ENCODE results near the gene GLI1. TPM values are rescaled to one million over a fixed set of nuclear protein-coding genes. Genes with fewer than 3 reads are reported as not detected.
A peak's percentile ranks its signal among the peaks of the same experiment; 100 is the strongest.

GLI1 gene
- total and polyA plus RNA-seq, 7 experiments from 2014 or later: 0.39 to 1.4 (median 0.45) TPM; not detected in 2

GRCh38 chr12:57465030-57465746 is 5.6 kb downstream of the GLI1 start:
- H3K4me1 Mint-ChIP-seq: peaks cover 30 to 49% (median 39%) of the 10 kb centered on the region in 7 donors
- H3K9me3 Mint-ChIP-seq: no peaks in the 10 kb centered on the region
- Histone ChIP-seq H3K9me3 (ENCODE audit: control insufficient read depth in 2 of 3, low read length in 3 of 3) (no peaks in the 10 kb centered on the region), H3K27ac (ENCODE audit: low read depth, low read length) (no peak overlapping the region), H3K27me3 (ENCODE audit: control insufficient read depth in 2 of 2, insufficient read depth in 2 of 2, low read length in 2 of 2) (no peaks in the 10 kb centered on the region), H3K4me3 (ENCODE audit: low read length) (no peak overlapping the region), H3K36me3 (ENCODE audit: control insufficient read depth in 2 of 3, insufficient read depth in 3 of 3, low read length in 3 of 3) (peaks cover 0 to 30% (median 0%) of the 10 kb centered on the region in 3 experiments), H3K4me1 (ENCODE audit: control insufficient read depth in 2 of 2, insufficient read depth in 2 of 2, low read length in 2 of 2) (peaks cover 20 to 25% of the 10 kb centered on the region in 2 donors)
- H3K27ac Mint-ChIP-seq: peak overlapping the region in 6 of 9 donors; percentile 5 to 76 (median 52)
- ChIA-PET POLR2A (interaction anchor here (0.7 to 2.1 kb wide), 7 partner anchors 9 to 53 kb away, joined by 3 to 14 read pairs (median 5); partner anchors contain the start of genes ARHGAP9, INHBE and MARS1), CTCF (interaction anchor here (0.6 to 2.5 kb wide), 4 partner anchors 12 to 725 kb away, joined by 3 to 10 read pairs (median 4); no protein-coding TSS in a partner anchor)
- peaks cover 0 to 17% (median 7%) of the 10 kb centered on the region in 5 donors for H3K27me3 Mint-ChIP-seq
- H3K36me3 Mint-ChIP-seq: peaks cover 11 to 25% (median 15%) of the 10 kb centered on the region in 5 donors
- peak overlapping the region in 2 of 10 donors; percentile 5 to 24 for H3K4me3 Mint-ChIP-seq
- DNase-seq (no peak), ATAC-seq (no peak)
- intact Hi-C loops (cut with micrococcal nuclease): no loop called here

GRCh38 chr12:57465747-57466505 is 6.3 kb downstream of the GLI1 start:
- POLR2A ChIA-PET: interaction anchor here (1.0 to 2.1 kb wide), 6 partner anchors 9 to 53 kb away, joined by 3 to 14 read pairs (median 6); partner anchors contain the start of genes ARHGAP9, INHBE and MARS1
- peak overlapping the region in 8 of 9 donors; percentile 6 to 76 (median 66) for H3K27ac Mint-ChIP-seq
- no peak overlapping the region for H3K4me3 Mint-ChIP-seq
- H3K36me3 Mint-ChIP-seq: peaks cover 11 to 25% (median 15%) of the 10 kb centered on the region in 5 donors
- peaks cover 13 to 23% of the 10 kb centered on the region in 2 donors for H3K4me1 ChIP-seq (ENCODE audit: control insufficient read depth in 2 of 2, insufficient read depth in 2 of 2, low read length in 2 of 2)
- no peaks in the 10 kb centered on the region for H3K9me3 Mint-ChIP-seq
- CTCF ChIA-PET: interaction anchor here (0.6 to 2.5 kb wide), 7 partner anchors 10 to 726 kb away, joined by 3 to 10 read pairs (median 3); no protein-coding TSS in a partner anchor
- peaks cover 0 to 11% (median 4%) of the 10 kb centered on the region in 5 donors for H3K27me3 Mint-ChIP-seq
- no peak overlapping the region for H3K27ac ChIP-seq (ENCODE audit: low read depth, low read length)
- ATAC-seq (no peak), DNase-seq (no peak)
- H3K4me1 Mint-ChIP-seq: peaks cover 25 to 43% (median 34%) of the 10 kb centered on the region in 7 donors
- no peak overlapping the region for H3K4me3 ChIP-seq (ENCODE audit: low read length)
- H3K9me3 ChIP-seq (ENCODE audit: control insufficient read depth in 2 of 3, low read length in 3 of 3): no peaks in the 10 kb centered on the region
- peaks cover 0 to 37% (median 3%) of the 10 kb centered on the region in 3 experiments for H3K36me3 ChIP-seq (ENCODE audit: control insufficient read depth in 2 of 3, insufficient read depth in 3 of 3, low read length in 3 of 3)
- intact Hi-C loops (cut with micrococcal nuclease): no loop called here
- no peaks in the 10 kb centered on the region for H3K27me3 ChIP-seq (ENCODE audit: control insufficient read depth in 2 of 2, insufficient read depth in 2 of 2, low read length in 2 of 2)

GRCh38 chr12:57467212-57467874 is 7.8 kb downstream of the GLI1 start:
- Mint-ChIP-seq H3K4me1 (peaks cover 25 to 38% (median 33%) of the 10 kb centered on the region in 7 donors), H3K9me3 (no peaks in the 10 kb centered on the region), H3K27ac (peak overlapping the region in 7 of 9 donors; percentile 27 to 83 (median 69)), H3K27me3 (peaks cover 0 to 3% (median 0%) of the 10 kb centered on the region in 5 donors), H3K36me3 (peaks cover 11 to 31% (median 19%) of the 10 kb centered on the region in 5 donors), H3K4me3 (peak overlapping the region in 1 of 10 donors; percentile 13)
- ChIA-PET POLR2A (no interaction called here), CTCF (interaction anchor here (2.5 kb wide), 1 partner anchor 9 kb away, joined by 10 read pairs; no protein-coding TSS in a partner anchor)
- ATAC-seq: no peak
- no peak for DNase-seq
- intact Hi-C loops (cut with micrococcal nuclease): no loop called here
- no peak overlapping the region for H3K27ac ChIP-seq (ENCODE audit: low read depth, low read length)
- H3K4me1 ChIP-seq (ENCODE audit: control insufficient read depth in 2 of 2, insufficient read depth in 2 of 2, low read length in 2 of 2): peaks cover 6 to 22% of the 10 kb centered on the region in 2 donors
- H3K36me3 ChIP-seq (ENCODE audit: control insufficient read depth in 2 of 3, insufficient read depth in 3 of 3, low read length in 3 of 3): peaks cover 3 to 52% (median 15%) of the 10 kb centered on the region in 3 experiments
- H3K27me3 ChIP-seq (ENCODE audit: control insufficient read depth in 2 of 2, insufficient read depth in 2 of 2, low read length in 2 of 2): no peaks in the 10 kb centered on the region
- no peaks in the 10 kb centered on the region for H3K9me3 ChIP-seq (ENCODE audit: control insufficient read depth in 2 of 3, low read length in 3 of 3)
- H3K4me3 ChIP-seq (ENCODE audit: low read length): no peak overlapping the region

GRCh38 chr12:57467915-57468314 is 8.3 kb downstream of the GLI1 start:
- Mint-ChIP-seq H3K4me3 (peak overlapping the region in 1 of 10 donors; percentile 13), H3K36me3 (peaks cover 11 to 37% (median 23%) of the 10 kb centered on the region in 5 donors), H3K27ac (peak overlapping the region in 6 of 9 donors; percentile 34 to 83 (median 72)), H3K9me3 (no peaks in the 10 kb centered on the region), H3K4me1 (peaks cover 25 to 38% (median 33%) of the 10 kb centered on the region in 7 donors), H3K27me3 (no peaks in the 10 kb centered on the region)
- peaks cover 8 to 57% (median 21%) of the 10 kb centered on the region in 3 experiments for H3K36me3 ChIP-seq (ENCODE audit: control insufficient read depth in 2 of 3, insufficient read depth in 3 of 3, low read length in 3 of 3)
- CTCF ChIA-PET: interaction anchor here (0.7 kb wide), 1 partner anchor 10 kb away, joined by 4 read pairs; no protein-coding TSS in a partner anchor
- DNase-seq: no peak
- peaks cover 6 to 18% of the 10 kb centered on the region in 2 donors for H3K4me1 ChIP-seq (ENCODE audit: control insufficient read depth in 2 of 2, insufficient read depth in 2 of 2, low read length in 2 of 2)
- H3K27me3 ChIP-seq (ENCODE audit: control insufficient read depth in 2 of 2, insufficient read depth in 2 of 2, low read length in 2 of 2): no peaks in the 10 kb centered on the region
- POLR2A ChIA-PET: no interaction called here
- no peak overlapping the region for H3K4me3 ChIP-seq (ENCODE audit: low read length)
- H3K27ac ChIP-seq (ENCODE audit: low read depth, low read length): no peak overlapping the region
- H3K9me3 ChIP-seq (ENCODE audit: control insufficient read depth in 2 of 3, low read length in 3 of 3): no peaks in the 10 kb centered on the region
- peak; percentile 10 for ATAC-seq
- intact Hi-C loops (cut with micrococcal nuclease): no loop called here

GRCh38 chr12:57469296-57470164 is 9.9 kb downstream of the GLI1 start:
- POLR2A ChIA-PET: interaction anchor here (1.0 to 1.6 kb wide), 3 partner anchors 9 to 11 kb away, joined by 3 to 8 read pairs (median 3); no protein-coding TSS in a partner anchor
- Mint-ChIP-seq H3K36me3 (peaks cover 14 to 49% (median 34%) of the 10 kb centered on the region in 5 donors), H3K4me3 (no peak overlapping the region), H3K4me1 (peaks cover 34 to 52% (median 45%) of the 10 kb centered on the region in 7 donors), H3K27ac (peak overlapping the region in 5 of 9 donors; percentile 10 to 56 (median 41)), H3K27me3 (no peaks in the 10 kb centered on the region), H3K9me3 (no peaks in the 10 kb centered on the region)
- H3K4me3 ChIP-seq (ENCODE audit: low read length): no peak overlapping the region
- H3K27ac ChIP-seq (ENCODE audit: low read depth, low read length): no peak overlapping the region
- peaks cover 20 to 72% (median 34%) of the 10 kb centered on the region in 3 experiments for H3K36me3 ChIP-seq (ENCODE audit: control insufficient read depth in 2 of 3, insufficient read depth in 3 of 3, low read length in 3 of 3)
- H3K27me3 ChIP-seq (ENCODE audit: control insufficient read depth in 2 of 2, insufficient read depth in 2 of 2, low read length in 2 of 2): no peaks in the 10 kb centered on the region
- DNase-seq (no peak), ATAC-seq (peak; percentile 6)
- H3K4me1 ChIP-seq (ENCODE audit: control insufficient read depth in 2 of 2, insufficient read depth in 2 of 2, low read length in 2 of 2): peaks cover 12 to 28% of the 10 kb centered on the region in 2 donors
- CTCF ChIA-PET: interaction anchor here (0.7 to 0.9 kb wide), 2 partner anchors 9 to 151 kb away, joined by 3 to 4 read pairs; no protein-coding TSS in a partner anchor
- intact Hi-C loops (cut with micrococcal nuclease): no loop called here
- H3K9me3 ChIP-seq (ENCODE audit: control insufficient read depth in 2 of 3, low read length in 3 of 3): no peaks in the 10 kb centered on the region

Data from naive thymus-derived CD4-positive, alpha-beta T cell (primary cell).